Stimulated activated CD4-positive, alpha-beta T cell treated with anti-CD3 and anti-CD28 coated beads, TNF-alpha, amount 100 ng/mL, for 1 hour (primary cell): Measurements from ENCODE around the gene CLRN3.

Experiments
- DNase-seq, 3 donors: peaks; one replicate each; pipeline ENCODE4 v3.0.0-alpha.2; 2020; ENCODE audit warnings: low read depth in 3 of 3, low spot score in 1 of 3

CLRN3 gene

GRCh38 chr10:127892743-127893142 lies at the start of gene CLRN3:
CLRN3 (minus strand) TSS chr10:127892941; CDS start chr10:127892784, 157 bp downstream.
- no peak for DNase-seq

GRCh38 chr10:127940866-127941640 lies 48.3 kb upstream of the CLRN3 start:
- DNase-seq: no peak

GRCh38 chr10:127939786-127940330 lies 47.1 kb upstream of the CLRN3 start:
- no peak for DNase-seq

- no peak for DNase-seq
Measured at GRCh38 chr10:127937915-127938463, 45.2 kb upstream of the CLRN3 start.

GRCh38 chr10:127937069-127937468 lies 44.3 kb upstream of the CLRN3 start:
- DNase-seq: no peak

- DNase-seq: no peak
Measured at GRCh38 chr10:127935071-127935561, 42.4 kb upstream of the CLRN3 start.

- no peak for DNase-seq
Measured at GRCh38 chr10:127934383-127934782, 41.6 kb upstream of the CLRN3 start.

GRCh38 chr10:127933271-127933670 lies 40.5 kb upstream of the CLRN3 start:
- DNase-seq: no peak

GRCh38 chr10:127932521-127933270 lies 40.0 kb upstream of the CLRN3 start:
- no peak for DNase-seq

GRCh38 chr10:127928021-127928806 lies 35.5 kb upstream of the CLRN3 start:
- DNase-seq: no peak

GRCh38 chr10:127926455-127926854 lies 33.7 kb upstream of the CLRN3 start:
- no peak for DNase-seq

GRCh38 chr10:127925471-127926207 lies 32.9 kb upstream of the CLRN3 start:
- no peak for DNase-seq

- no peak for DNase-seq
Measured at GRCh38 chr10:127923646-127924045, 30.9 kb upstream of the CLRN3 start.

GRCh38 chr10:127922675-127923366 lies 30.1 kb upstream of the CLRN3 start:
- no peak for DNase-seq

- DNase-seq: no peak
Measured at GRCh38 chr10:127922206-127922605, 29.5 kb upstream of the CLRN3 start.

- no peak for DNase-seq
Measured at GRCh38 chr10:127921753-127922145, 29.0 kb upstream of the CLRN3 start.

GRCh38 chr10:127921075-127921752 lies 28.5 kb upstream of the CLRN3 start:
- no peak for DNase-seq

- DNase-seq: no peak
Measured at GRCh38 chr10:127920306-127921074, 27.7 kb upstream of the CLRN3 start.
